Progenitor cell of endocrine pancreas (in vitro differentiated cells): ENCODE measurements around the gene UNK. TPM values are rescaled to one million over a fixed set of nuclear protein-coding genes. Genes with fewer than 3 reads are reported as not detected.
A peak's percentile ranks its signal among the peaks of the same experiment; 100 is the strongest.

Experiments used
- DNase-seq: peaks from one replicate; pipeline ENCODE4 v3.0.0; 2021; ENCODE audit warnings: low spot score; ENCODE audit not compliant: unreplicated experiment
- H3K27ac Mint-ChIP-seq: 2 replicates; pipeline ENCODE4 v1.8.0; 2021; ENCODE audit warnings: mild to moderate bottlenecking, moderate library complexity, mixed read lengths
- H3K27me3 Mint-ChIP-seq: 2 replicates; pipeline ENCODE4 v1.8.0; 2021; ENCODE audit warnings: mixed read lengths
- H3K36me3 Mint-ChIP-seq: 2 replicates; pipeline ENCODE4 v1.8.0; 2022; ENCODE audit warnings: mixed read lengths; ENCODE audit not compliant: insufficient read depth
- H3K4me1 Mint-ChIP-seq: 2 replicates; pipeline ENCODE4 v1.8.0; 2021; ENCODE audit warnings: low read depth, mixed read lengths
- H3K4me3 Mint-ChIP-seq: 2 replicates; pipeline ENCODE4 v1.8.0; 2021; ENCODE audit warnings: low read depth, mild to moderate bottlenecking, moderate library complexity, mixed read lengths
- H3K9me3 Mint-ChIP-seq: 2 replicates; pipeline ENCODE4 v1.8.0; 2021; ENCODE audit warnings: low read depth, mixed read lengths
- CTCF ChIP-seq: fragments of 200-600 bp; sonication (generic); IDR thresholded peaks from one replicate; pipeline ENCODE4 v1.5.0; 2021; ENCODE audit warnings: antibody characterized with exemption, mild to moderate bottlenecking; ENCODE audit not compliant: unreplicated experiment
- total RNA-seq: library from RNA; stranded (reverse); gene quantifications from 2 replicates; pipeline ENCODE4 v1.2.1, GENCODE V29; 2021

The UNK gene
- total RNA-seq, 1 donor from 2014 or later: 72.8 TPM

- Mint-ChIP-seq H3K36me3 (peaks cover 3% of the 10 kb centered on the region), H3K27ac (no peak overlapping the region), H3K4me1 (no peaks in the 10 kb centered on the region), H3K9me3 (no peaks in the 10 kb centered on the region), H3K27me3 (no peaks in the 10 kb centered on the region), H3K4me3 (no peak overlapping the region)
- TF ChIP-seq CTCF: no peak
- no peak for DNase-seq
Measured at GRCh38 chr17:75803883-75804282, 19.3 kb downstream of the UNK start.

- Mint-ChIP-seq H3K36me3 (no peaks in the 10 kb centered on the region), H3K4me1 (no peaks in the 10 kb centered on the region), H3K27ac (peak overlapping the region; percentile 45), H3K9me3 (no peaks in the 10 kb centered on the region), H3K27me3 (no peaks in the 10 kb centered on the region), H3K4me3 (no peak overlapping the region)
- no peak for TF ChIP-seq CTCF
- DNase-seq: no peak
Measured at GRCh38 chr17:75806822-75807500, 22.4 kb downstream of the UNK start.

- Mint-ChIP-seq H3K4me3 (no peak overlapping the region), H3K36me3 (peaks cover 2% of the 10 kb centered on the region), H3K27me3 (no peaks in the 10 kb centered on the region), H3K9me3 (no peaks in the 10 kb centered on the region), H3K4me1 (no peaks in the 10 kb centered on the region), H3K27ac (no peak overlapping the region)
- DNase-seq: no peak
- no peak for TF ChIP-seq CTCF
Measured at GRCh38 chr17:75807861-75808260, 23.3 kb downstream of the UNK start.

- TF ChIP-seq CTCF: no peak
- DNase-seq: no peak
- H3K4me3 Mint-ChIP-seq: no peak overlapping the region
- no peak overlapping the region for H3K27ac Mint-ChIP-seq
- H3K27me3 Mint-ChIP-seq: no peaks in the 10 kb centered on the region
- peaks cover 2% of the 10 kb centered on the region for H3K36me3 Mint-ChIP-seq
- H3K9me3 Mint-ChIP-seq: no peaks in the 10 kb centered on the region
- no peaks in the 10 kb centered on the region for H3K4me1 Mint-ChIP-seq
Measured at GRCh38 chr17:75808549-75808904, 23.9 kb downstream of the UNK start.

GRCh38 chr17:75808905-75809621, 24.5 kb downstream of the UNK start:
- H3K36me3 Mint-ChIP-seq: peaks cover 2% of the 10 kb centered on the region
- no peak overlapping the region for H3K4me3 Mint-ChIP-seq
- DNase-seq: no peak
- H3K9me3 Mint-ChIP-seq: no peaks in the 10 kb centered on the region
- H3K27ac Mint-ChIP-seq: no peak overlapping the region
- no peaks in the 10 kb centered on the region for H3K27me3 Mint-ChIP-seq
- no peaks in the 10 kb centered on the region for H3K4me1 Mint-ChIP-seq
- no peak for TF ChIP-seq CTCF
